OCI-LY1 (cell line): ENCODE results near the gene CRTC1.

Experiments
- EZH2 ChIP-seq: fragments of 200-600 bp; sonication (generic), shearing (Covaris generic); IDR thresholded peaks from 2 replicates; pipeline ENCODE4 v1.8.0; 2017; ENCODE audit warnings: borderline replicate concordance, mixed run types, mild to moderate bottlenecking, antibody characterized with exemption, low read length, moderate library complexity, mixed read lengths
- TF ChIP-seq, protein P1 (sequence below): fragments of 200-600 bp; sonication (generic), shearing (Covaris generic); IDR thresholded peaks from 2 replicates; pipeline ENCODE4 v1.5.1; 2017; ENCODE audit warnings: mild to moderate bottlenecking, antibody characterized with exemption, low read length, moderate library complexity, mixed read lengths

DNA sequence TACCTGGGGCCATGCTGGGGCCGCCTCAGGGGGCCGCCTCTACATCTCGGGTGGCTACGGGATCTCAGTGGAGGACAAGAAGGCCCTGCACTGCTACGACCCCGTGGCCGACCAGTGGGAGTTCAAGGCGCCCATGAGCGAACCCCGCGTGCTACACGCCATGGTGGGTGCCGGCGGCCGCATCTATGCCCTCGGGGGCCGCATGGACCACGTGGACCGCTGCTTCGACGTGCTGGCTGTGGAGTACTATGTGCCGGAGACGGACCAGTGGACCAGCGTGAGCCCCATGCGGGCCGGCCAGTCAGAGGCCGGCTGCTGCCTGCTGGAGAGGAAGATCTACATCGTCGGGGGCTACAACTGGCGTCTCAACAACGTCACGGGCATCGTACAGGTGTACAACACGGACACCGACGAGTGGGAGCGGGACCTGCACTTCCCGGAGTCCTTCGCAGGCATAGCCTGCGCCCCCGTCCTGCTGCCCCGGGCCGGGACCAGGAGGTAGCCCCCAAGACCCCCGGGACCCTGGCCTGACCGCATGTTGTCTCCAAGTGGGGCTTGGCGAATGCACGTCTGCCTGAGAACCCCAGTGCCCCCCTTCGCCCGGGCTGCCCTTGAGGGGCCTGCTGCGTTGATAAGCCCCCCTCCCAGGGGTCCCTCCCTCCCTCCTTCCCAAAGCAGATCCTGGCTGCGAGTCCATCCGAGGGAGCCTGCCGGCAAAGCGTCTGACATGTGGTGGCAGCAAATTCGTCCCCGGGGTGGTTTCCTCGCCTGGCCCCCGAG lies 14.5 kb upstream of the CRTC1 start:
- TF ChIP-seq, protein P1, sequence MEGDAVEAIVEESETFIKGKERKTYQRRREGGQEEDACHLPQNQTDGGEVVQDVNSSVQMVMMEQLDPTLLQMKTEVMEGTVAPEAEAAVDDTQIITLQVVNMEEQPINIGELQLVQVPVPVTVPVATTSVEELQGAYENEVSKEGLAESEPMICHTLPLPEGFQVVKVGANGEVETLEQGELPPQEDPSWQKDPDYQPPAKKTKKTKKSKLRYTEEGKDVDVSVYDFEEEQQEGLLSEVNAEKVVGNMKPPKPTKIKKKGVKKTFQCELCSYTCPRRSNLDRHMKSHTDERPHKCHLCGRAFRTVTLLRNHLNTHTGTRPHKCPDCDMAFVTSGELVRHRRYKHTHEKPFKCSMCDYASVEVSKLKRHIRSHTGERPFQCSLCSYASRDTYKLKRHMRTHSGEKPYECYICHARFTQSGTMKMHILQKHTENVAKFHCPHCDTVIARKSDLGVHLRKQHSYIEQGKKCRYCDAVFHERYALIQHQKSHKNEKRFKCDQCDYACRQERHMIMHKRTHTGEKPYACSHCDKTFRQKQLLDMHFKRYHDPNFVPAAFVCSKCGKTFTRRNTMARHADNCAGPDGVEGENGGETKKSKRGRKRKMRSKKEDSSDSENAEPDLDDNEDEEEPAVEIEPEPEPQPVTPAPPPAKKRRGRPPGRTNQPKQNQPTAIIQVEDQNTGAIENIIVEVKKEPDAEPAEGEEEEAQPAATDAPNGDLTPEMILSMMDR: no peak
- no peak for TF ChIP-seq EZH2
